ENCODE results near the gene KIF5A.

The KIF5A gene

DNA sequence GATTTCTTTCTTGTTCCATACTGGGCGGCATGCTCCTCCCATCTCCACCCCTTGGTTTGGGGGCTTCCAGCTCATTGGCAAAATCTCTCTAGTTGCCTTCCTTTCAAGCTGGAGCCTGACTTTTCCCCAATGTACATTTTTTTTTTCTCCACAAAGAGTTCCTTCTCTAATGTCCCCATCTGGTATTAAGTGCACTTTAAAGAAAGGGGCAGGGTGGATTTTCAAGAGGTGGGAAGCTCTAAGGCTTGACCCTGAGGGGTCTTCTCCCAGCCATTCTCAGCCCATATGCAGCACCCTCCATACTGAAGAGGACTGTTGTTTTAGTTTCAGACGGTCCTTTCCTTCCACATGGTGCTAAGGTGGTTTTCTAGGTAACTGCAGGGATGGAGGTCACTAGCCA, 35.3 kb downstream of the KIF5A start:
- TF ChIP-seq, protein P1, sequence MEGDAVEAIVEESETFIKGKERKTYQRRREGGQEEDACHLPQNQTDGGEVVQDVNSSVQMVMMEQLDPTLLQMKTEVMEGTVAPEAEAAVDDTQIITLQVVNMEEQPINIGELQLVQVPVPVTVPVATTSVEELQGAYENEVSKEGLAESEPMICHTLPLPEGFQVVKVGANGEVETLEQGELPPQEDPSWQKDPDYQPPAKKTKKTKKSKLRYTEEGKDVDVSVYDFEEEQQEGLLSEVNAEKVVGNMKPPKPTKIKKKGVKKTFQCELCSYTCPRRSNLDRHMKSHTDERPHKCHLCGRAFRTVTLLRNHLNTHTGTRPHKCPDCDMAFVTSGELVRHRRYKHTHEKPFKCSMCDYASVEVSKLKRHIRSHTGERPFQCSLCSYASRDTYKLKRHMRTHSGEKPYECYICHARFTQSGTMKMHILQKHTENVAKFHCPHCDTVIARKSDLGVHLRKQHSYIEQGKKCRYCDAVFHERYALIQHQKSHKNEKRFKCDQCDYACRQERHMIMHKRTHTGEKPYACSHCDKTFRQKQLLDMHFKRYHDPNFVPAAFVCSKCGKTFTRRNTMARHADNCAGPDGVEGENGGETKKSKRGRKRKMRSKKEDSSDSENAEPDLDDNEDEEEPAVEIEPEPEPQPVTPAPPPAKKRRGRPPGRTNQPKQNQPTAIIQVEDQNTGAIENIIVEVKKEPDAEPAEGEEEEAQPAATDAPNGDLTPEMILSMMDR (IDR thresholded peaks at IDR 0.05) = no peak

DNA sequence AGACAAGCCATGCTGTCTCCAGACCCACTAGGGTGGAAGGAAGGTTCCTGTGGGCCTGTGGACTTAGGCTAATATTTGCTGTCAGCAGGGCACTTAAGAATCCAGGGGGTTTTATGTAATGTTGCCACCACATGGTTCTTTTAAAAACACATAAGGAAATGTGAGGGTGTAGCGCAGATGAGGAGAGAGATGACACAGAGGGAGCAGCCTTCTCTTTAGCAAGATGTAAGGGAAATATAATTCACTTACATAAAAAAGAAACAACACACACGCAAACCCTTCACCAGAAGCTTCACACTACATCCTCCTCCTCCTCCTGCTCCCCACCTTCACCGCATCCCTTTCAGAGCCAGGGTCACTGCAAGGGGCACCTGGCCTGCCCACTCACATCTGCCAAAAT, 36.3 kb downstream of the KIF5A start:
- TF ChIP-seq, protein P1 (IDR thresholded peaks at IDR 0.05) = no peak

DNA sequence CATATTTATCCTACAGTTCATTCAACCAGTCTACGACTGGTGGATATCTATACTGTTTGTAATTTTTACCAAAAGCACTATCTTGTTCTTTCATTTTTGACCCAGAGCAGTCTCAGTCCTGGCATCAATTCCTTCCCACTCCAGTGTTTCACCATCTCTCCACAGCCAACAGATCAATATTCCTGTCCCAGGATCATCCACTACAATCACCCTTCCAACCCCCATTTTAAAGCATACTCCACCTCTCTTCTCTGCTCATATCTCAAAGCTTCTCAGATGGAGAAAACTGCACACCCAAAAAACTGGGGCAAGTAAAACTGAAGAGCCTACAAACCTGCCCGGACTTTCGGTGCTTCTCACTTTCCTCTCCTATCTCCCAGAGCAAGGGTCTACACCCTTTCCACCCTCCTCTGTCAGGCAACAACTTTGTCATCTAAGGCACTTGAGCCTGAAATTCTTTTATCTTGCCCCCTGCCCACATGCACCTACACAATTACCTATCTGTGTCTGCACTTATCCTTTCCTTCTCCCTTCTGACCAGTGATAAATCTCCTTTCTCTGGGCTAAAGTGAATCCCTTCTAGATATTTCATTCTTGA, 37.1 kb downstream of the KIF5A start:
- TF ChIP-seq, protein P1 (IDR thresholded peaks at IDR 0.05) = no peak

DNA sequence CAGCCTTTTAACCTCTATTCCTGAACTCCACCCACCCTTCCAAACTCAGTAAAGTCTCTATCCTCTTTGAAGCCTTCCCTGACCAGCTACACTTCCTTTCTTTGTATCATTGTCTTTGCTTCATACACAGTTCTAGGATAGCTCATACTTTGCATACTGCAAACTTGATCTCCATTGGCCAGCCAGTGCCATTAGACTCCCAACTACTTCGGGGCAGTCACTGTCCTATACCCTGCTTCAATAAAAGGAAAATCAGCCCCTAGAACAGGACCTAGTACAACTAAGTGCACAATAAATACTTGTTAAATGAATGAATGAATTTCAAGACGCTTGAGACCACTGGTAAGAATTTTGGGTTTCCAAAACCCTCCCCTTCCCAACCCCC, 40.6 kb downstream of the KIF5A start:
- TF ChIP-seq, protein P1 (IDR thresholded peaks at IDR 0.05) = no peak

DNA sequence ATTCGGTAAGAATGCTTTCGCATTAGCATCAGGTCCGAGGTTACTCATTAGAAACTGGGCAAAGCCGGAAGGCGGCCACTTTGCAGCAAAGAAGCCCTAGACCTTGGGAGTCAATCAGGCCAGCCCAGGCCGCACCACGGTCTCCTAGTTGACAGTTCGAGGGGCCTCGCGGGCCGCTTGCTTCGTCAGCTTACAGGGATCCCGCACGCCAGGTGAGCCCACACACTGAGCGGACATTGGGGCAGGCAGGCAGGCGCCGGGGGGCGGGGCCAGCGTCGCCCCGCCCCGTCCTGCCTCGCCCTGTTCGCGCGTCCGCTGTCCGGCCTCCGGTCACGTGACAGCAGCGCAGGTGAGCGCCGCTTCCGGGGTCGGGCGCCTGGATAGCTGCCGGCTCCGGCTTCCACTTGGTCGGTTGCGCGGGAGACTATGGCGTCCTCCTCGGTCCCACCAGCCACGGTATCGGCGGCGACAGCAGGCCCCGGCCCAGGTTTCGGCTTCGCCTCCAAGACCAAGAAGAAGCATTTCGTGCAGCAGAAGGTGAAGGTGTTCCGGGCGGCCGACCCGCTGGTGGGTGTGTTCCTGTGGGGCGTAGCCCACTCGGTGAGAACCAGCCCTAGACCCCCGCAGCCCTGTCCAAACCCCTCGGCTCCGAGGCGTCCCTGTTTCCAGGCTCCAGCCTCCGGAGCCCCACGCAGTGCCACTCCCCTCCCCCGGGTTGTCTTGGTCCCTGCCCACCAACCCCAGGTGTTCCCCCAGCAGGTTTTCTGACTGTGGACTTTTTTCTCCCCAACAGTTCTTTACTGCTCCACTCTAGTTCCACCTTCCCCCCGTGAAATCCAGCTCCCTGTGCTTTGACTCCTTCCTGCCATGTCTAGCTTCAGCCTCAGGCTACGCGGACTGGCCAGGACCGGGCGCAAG, 41.3 kb downstream of the KIF5A start, which contains the start of gene PIP4K2C:
PIP4K2C (plus strand) TSS at position 329 of the 918 bp plus-strand sequence; CDS start at position 427, 98 bp downstream.
- TF ChIP-seq, protein P1 (IDR thresholded peaks at IDR 0.05) = no peak

DNA sequence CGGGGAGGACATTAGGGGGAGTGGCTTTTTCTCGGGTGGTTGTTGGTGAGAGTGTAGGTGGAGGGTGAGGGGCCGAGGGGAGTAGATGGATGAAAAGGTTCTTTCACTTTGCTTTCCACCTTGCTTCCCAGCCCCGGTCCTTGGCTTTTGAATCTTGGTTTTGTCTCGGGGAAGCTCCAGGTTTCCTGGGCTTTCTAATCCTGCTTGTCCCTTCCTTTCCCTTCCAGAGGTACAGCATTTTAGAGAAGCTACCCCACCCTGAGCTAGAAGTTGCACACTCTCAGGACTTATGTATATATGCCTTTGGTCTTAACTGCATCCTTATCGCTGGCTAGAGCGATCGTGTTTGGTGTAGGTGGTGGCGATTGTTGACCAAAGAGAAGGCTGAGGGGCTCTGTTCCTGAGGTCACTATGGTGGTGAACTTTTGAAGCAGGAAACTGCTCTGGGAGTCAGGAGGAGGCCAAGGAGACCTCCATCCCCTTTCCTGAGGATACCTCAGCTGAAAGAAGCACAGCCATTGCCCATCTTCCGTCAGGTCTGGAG, 42.0 kb downstream of the KIF5A start:
- TF ChIP-seq, protein P1 (IDR thresholded peaks at IDR 0.05) = no peak

DNA sequence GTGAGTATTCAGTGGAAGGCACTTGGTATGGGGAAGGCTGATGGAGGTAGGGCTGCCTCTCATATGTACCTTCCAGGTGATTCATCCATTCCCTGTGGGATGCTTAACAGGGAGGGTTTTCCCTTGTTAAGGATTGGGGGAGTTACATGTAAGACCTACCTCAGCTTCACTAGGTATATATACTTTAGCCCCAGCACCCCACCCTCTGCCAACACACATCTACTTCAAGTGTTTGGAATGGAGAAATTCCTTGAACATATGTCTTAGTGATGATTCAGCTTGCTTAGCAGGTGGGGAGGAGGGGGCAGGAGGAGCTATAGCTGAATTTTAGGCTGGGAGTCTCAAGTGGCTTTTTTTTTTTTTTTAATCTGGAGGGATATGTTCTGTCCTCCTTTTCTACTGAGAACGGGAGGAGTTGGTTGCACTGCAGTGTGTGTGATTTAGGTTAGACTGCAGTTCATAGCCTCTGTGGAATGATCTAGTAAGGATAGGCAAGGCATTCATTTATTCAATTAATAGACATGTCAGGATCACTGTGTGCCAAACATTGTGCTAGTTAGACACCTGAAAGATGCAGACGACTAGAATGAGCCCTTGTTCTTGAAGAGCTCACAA, 42.8 kb downstream of the KIF5A start:
- TF ChIP-seq, protein P1 (IDR thresholded peaks at IDR 0.05) = no peak
